ENCODE measurements around the gene ACAD10.

- no peak for TF ChIP-seq ZNF772 (CRISPR knock-in tag; IDR thresholded peaks at IDR 0.05)
- no peak for TF ChIP-seq RXRA (CRISPR knock-in tag; IDR thresholded peaks at IDR 0.05)
- no peak for TF ChIP-seq ZBTB8A (CRISPR knock-in tag; IDR thresholded peaks at IDR 0.05; ENCODE audit: borderline replicate concordance, low read depth)
- no peak for TF ChIP-seq ZNF563 (CRISPR knock-in tag; IDR thresholded peaks at IDR 0.05)
- no peak for TF ChIP-seq ZNF3 (CRISPR knock-in tag; IDR thresholded peaks at IDR 0.05)
- no peak for TF ChIP-seq GTF2F1 (IDR thresholded peaks at IDR 0.05; ENCODE audit: low read length)
- TF ChIP-seq MTA1 (CRISPR knock-in tag; IDR thresholded peaks at IDR 0.05; ENCODE audit: borderline replicate concordance), result no peak
- TF ChIP-seq DMTF1 (CRISPR knock-in tag; IDR thresholded peaks at IDR 0.05), result no peak
- no peak for TF ChIP-seq ZNF512 (CRISPR knock-in tag; IDR thresholded peaks at IDR 0.05)
- TF ChIP-seq ZNF503 (CRISPR knock-in tag; IDR thresholded peaks at IDR 0.05), result no peak
Observed at GRCh38 chr12:111664961-111665865, 20.6 kb upstream of the ACAD10 start.

Data from HepG2 (cell line).